AG04450 (cell line): ENCODE results near the gene SLC39A11. TPM values are rescaled to one million over a fixed set of nuclear protein-coding genes. Genes with fewer than 3 reads are reported as not detected.
"Not testable (repeated sequence)": the region's sequence is repeated elsewhere in the genome, so short reads cannot be mapped to it uniquely, and the experiment has no call there.

ENCODE experiments used
- CTCF ChIA-PET: fragments of 300-600, 350-600 bp; formaldehyde crosslinking; extraction: SDS; loops from one replicate; lab custom pipeline; 2022; ENCODE audit warnings: antibody characterized with exemption, inconsistent platforms; lab: Charles Lee
- POLR2A ChIA-PET: fragments of 350-600 bp; formaldehyde crosslinking; extraction: SDS; loops from one replicate; lab custom pipeline; 2021; ENCODE audit warnings: antibody characterized with exemption, inconsistent platforms; lab: Yijun Ruan, JAX
- DNase-seq: peaks from one replicate; pipeline ENCODE4 v3.0.0-alpha.2; 2011; ENCODE audit warnings: low read depth, low spot score
- H3K27ac ChIP-seq: one replicate; pipeline ENCODE4 v1.5.1; 2012; ENCODE audit warnings: low read depth, low read length, control low read depth
- H3K27me3 ChIP-seq: one replicate; pipeline ENCODE4 v1.6.0; 2012; ENCODE audit warnings: low read length; ENCODE audit not compliant: control insufficient read depth, insufficient read depth
- H3K4me3 ChIP-seq: 2 replicates; pipeline ENCODE4 v1.5.1; 2011; ENCODE audit warnings: mild to moderate bottlenecking, low read depth, low read length, control low read depth
- H3K9me3 ChIP-seq: 2 replicates; pipeline ENCODE4 v1.5.1; 2012; ENCODE audit warnings: low read length; ENCODE audit not compliant: control insufficient read depth, insufficient read depth
- polyA plus RNA-seq: library from polyadenylated mRNA; depleted of rRNA; stranded (reverse); fragments of >200 nt; gene quantifications from 2 replicates; pipeline ENCODE4 v1.2.3, GENCODE V29; 2011
- TF ChIP-seq, protein P1 (sequence below): IDR thresholded peaks from 2 replicates; pipeline ENCODE4 v1.5.1; 2011; ENCODE audit warnings: low read depth, low read length, control low read depth, inconsistent platforms

SLC39A11 gene
- polyA plus RNA-seq, 1 experiment = 18.0 TPM

- Histone ChIP-seq H3K27me3 (peaks cover 5% of the 10 kb centered on the region), H3K9me3 (no peaks in the 10 kb centered on the region; the same call in 1 of the 2 replicates), H3K4me3 (no peak overlapping the region), H3K27ac (no peak overlapping the region)
- DNase-seq = no peak
- ChIA-PET CTCF (interaction anchor here (0.6 to 1.7 kb wide), 2 partner anchors 79 to 564 kb away, joined by 3 to 4 read pairs; no protein-coding TSS in a partner anchor), POLR2A (no interaction called here)
- TF ChIP-seq, protein P1, sequence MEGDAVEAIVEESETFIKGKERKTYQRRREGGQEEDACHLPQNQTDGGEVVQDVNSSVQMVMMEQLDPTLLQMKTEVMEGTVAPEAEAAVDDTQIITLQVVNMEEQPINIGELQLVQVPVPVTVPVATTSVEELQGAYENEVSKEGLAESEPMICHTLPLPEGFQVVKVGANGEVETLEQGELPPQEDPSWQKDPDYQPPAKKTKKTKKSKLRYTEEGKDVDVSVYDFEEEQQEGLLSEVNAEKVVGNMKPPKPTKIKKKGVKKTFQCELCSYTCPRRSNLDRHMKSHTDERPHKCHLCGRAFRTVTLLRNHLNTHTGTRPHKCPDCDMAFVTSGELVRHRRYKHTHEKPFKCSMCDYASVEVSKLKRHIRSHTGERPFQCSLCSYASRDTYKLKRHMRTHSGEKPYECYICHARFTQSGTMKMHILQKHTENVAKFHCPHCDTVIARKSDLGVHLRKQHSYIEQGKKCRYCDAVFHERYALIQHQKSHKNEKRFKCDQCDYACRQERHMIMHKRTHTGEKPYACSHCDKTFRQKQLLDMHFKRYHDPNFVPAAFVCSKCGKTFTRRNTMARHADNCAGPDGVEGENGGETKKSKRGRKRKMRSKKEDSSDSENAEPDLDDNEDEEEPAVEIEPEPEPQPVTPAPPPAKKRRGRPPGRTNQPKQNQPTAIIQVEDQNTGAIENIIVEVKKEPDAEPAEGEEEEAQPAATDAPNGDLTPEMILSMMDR = no peak
Observed at GRCh38 chr17:72639711-72640110, 452.8 kb downstream of the SLC39A11 start.

DNA sequence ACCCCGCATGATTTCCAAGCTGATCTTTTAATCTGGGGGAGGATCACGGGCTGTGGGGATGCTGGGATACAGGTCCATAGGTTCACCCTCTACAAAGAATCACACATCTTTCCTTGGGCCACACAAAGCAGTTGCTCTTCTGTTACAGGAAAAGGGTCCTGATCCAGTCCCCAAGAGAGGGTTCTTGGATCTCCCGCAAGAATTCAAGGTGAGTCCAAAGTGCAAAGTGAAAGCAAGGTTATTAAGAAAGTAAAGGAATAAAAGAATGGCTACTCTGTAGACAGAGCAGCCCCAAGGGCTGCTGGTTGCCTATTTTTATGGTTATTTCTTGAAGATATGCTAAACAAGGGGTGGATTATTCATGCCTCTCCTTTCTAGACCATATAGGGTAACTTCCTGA is 453.6 kb downstream of the SLC39A11 start:
- DNase-seq, H3K4me3 ChIP-seq, H3K27ac ChIP-seq, POLR2A ChIA-PET, H3K9me3 ChIP-seq, H3K27me3 ChIP-seq: not testable (repeated sequence)
- CTCF ChIA-PET = interaction anchor here (1.7 kb wide), 1 partner anchor 79 kb away, joined by 4 read pairs; no protein-coding TSS in a partner anchor

DNA sequence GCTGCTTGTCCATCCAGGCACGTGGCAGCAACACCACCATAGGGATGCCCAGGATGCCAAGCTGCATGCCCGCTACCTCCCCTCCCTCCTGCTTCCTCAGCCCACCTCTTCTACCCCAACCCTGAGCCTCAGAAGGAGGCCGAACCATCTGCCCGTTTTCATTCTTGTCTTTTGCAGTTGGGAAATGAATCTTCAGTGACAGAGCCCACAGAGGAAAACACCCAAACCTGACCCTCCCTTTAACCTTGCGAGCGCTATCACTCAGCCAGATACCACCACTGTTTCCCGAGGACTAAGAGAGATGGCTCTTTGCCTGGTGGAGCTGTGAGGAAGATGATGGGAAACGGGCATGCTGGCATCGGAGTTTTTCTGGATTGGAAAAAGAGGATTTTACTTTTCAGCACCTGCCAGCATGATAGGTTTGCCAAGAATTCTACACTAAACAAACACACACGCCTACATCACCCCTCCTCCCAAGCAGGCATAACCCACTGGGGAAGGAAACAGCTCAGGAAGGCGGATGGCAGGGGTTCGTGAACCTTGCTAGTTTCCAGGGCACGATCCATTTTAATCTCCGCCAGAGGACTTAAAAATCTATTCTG is 457.4 kb downstream of the SLC39A11 start:
- Histone ChIP-seq H3K27me3 (peaks cover 11% of the 10 kb centered on the region), H3K4me3 (no peak overlapping the region), H3K27ac (no peak overlapping the region), H3K9me3 (no peaks in the 10 kb centered on the region; the same call in 1 of the 2 replicates)
- DNase-seq = no peak
- TF ChIP-seq, protein P1 = no peak
- POLR2A ChIA-PET = no interaction called here
- CTCF ChIA-PET = no interaction called here

DNA sequence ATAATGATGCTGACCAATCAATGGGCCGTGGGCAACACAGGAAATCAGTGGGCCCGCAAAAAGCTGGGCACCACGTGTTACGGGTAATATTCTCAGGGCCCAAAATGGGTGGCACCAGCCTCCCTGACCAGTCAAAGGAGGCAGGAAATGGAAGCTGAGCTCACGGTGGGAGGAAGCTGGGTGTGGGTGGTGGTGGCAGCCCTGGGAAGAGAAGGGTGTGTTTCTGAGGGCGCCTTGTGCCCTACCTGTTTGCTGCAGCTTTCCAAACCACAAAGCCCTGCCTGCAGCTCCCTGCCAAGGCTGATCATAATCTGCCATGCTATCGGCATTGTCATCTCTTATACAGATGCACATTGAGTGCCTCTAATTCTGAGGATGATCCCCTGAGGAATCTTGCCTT is 457.9 kb downstream of the SLC39A11 start:
- DNase-seq = no peak
- peaks cover 12% of the 10 kb centered on the region for H3K27me3 ChIP-seq
- ChIA-PET POLR2A (no interaction called here), CTCF (no interaction called here)
- TF ChIP-seq, protein P1 = no peak
- H3K27ac ChIP-seq = no peak overlapping the region
- H3K9me3 ChIP-seq = no peaks in the 10 kb centered on the region; the same call in 1 of the 2 replicates
- no peak overlapping the region for H3K4me3 ChIP-seq

DNA sequence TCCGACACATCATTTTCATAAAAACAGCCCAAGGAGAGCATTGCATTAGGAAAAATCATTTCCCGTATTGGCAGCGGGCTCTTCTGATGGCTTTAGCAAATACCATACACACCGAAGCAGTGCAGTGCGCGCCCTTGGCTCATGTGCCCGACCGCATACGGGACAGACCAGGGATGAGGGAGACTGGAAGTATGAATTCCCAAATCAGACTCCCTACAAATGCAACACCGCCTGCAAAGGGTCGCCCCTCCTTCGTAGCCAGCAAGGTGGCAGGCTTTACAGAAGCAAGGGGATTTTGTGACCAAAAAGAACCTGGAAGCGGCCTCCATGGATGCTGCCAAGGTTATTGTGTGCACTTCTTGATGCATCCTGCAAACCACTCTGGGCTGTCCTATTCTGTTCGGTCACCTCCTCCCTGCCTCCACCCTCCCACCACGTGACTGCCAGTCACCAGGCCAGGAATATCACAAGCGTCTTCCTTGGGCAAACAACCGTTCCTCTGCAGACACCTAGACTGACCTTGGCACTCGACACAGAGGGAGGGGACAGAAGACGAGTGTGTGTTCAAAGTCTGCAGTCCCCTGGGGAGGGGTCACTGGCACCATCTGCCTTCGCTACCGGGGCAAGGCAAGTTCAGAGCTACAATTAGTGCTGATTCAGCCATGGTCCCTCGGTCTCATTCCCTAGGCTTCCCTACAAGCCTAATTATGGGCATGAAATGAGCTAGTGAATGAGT is 460.4 kb downstream of the SLC39A11 start:
- H3K4me3 ChIP-seq = no peak overlapping the region
- ChIA-PET CTCF (no interaction called here), POLR2A (no interaction called here)
- TF ChIP-seq, protein P1 = no peak
- peaks cover 30% of the 10 kb centered on the region for H3K27me3 ChIP-seq
- DNase-seq = no peak
- no peak overlapping the region for H3K27ac ChIP-seq
- no peaks in the 10 kb centered on the region; the same call in 1 of the 2 replicates for H3K9me3 ChIP-seq
